NOMO-1 treated with dmso at 0.1 percent for 144 hours (cell line): ENCODE data around the gene FDPS.

Source experiments
- DNase-seq: peaks from one replicate; lab custom pipeline; 2025; ENCODE audit not compliant: unreplicated experiment; lab: John Stamatoyannopoulos, UW

Gene FDPS

GRCh38 chr1:155308493-155309422 lies at the start of gene FDPS:
FDPS (plus strand) TSS chr1:155308866; CDS start chr1:155309790, 924 bp downstream.
- peak; percentile 99 for DNase-seq

GRCh38 chr1:155260276-155260675 lies 48.4 kb upstream of the FDPS start:
- DNase-seq: no peak

- no peak for DNase-seq
Observed at GRCh38 chr1:155261493-155261851, 47.2 kb upstream of the FDPS start.

- DNase-seq: peak; percentile 92
Observed at GRCh38 chr1:155261852-155262673, 46.6 kb upstream of the FDPS start, which contains the start of gene SCAMP3. SCAMP3 (minus strand) TSS chr1:155262360; CDS start chr1:155262151, 209 bp downstream.

GRCh38 chr1:155263067-155263466 lies 45.6 kb upstream of the FDPS start:
- no peak for DNase-seq

- no peak for DNase-seq
Observed at GRCh38 chr1:155266553-155266952, 42.1 kb upstream of the FDPS start.

- DNase-seq: no peak
Observed at GRCh38 chr1:155267373-155267772, 41.3 kb upstream of the FDPS start.

- DNase-seq: no peak
Observed at GRCh38 chr1:155268630-155269029, 40.0 kb upstream of the FDPS start.

GRCh38 chr1:155269381-155269780 lies 39.3 kb upstream of the FDPS start:
- no peak for DNase-seq

- no peak for DNase-seq
Observed at GRCh38 chr1:155272466-155273342, 36.0 kb upstream of the FDPS start.

GRCh38 chr1:155273343-155274245 lies 35.1 kb upstream of the FDPS start, which contains the start of gene CLK2:
CLK2 (minus strand) TSS chr1:155273504; CDS start chr1:155270977, 2,527 bp downstream.
- peak; percentile 94 for DNase-seq

GRCh38 chr1:155277070-155277901 lies 31.4 kb upstream of the FDPS start, which contains the start of gene HCN3:
HCN3 (plus strand) TSS chr1:155277463; CDS start chr1:155277591, 128 bp downstream.
- peak; percentile 93 for DNase-seq

- no peak for DNase-seq
Observed at GRCh38 chr1:155277902-155278688, 30.6 kb upstream of the FDPS start.

- DNase-seq: no peak
Observed at GRCh38 chr1:155278689-155279160, 29.9 kb upstream of the FDPS start.

GRCh38 chr1:155279268-155279667 lies 29.4 kb upstream of the FDPS start:
- DNase-seq: no peak

- DNase-seq: no peak
Observed at GRCh38 chr1:155282488-155283091, 26.1 kb upstream of the FDPS start.

GRCh38 chr1:155284476-155284875 lies 24.2 kb upstream of the FDPS start:
- DNase-seq: no peak
